Activated CD8-positive, alpha-beta memory T cell treated with anti-CD3 and anti-CD28 coated beads, Interleukin-2, amount 50 U/mL, for 48 hours (primary cell): ENCODE results near the gene CLCN7.

Source experiments
- DNase-seq: peaks from one replicate; pipeline ENCODE4 v3.0.0-alpha.2; 2020

Gene CLCN7, protein sequence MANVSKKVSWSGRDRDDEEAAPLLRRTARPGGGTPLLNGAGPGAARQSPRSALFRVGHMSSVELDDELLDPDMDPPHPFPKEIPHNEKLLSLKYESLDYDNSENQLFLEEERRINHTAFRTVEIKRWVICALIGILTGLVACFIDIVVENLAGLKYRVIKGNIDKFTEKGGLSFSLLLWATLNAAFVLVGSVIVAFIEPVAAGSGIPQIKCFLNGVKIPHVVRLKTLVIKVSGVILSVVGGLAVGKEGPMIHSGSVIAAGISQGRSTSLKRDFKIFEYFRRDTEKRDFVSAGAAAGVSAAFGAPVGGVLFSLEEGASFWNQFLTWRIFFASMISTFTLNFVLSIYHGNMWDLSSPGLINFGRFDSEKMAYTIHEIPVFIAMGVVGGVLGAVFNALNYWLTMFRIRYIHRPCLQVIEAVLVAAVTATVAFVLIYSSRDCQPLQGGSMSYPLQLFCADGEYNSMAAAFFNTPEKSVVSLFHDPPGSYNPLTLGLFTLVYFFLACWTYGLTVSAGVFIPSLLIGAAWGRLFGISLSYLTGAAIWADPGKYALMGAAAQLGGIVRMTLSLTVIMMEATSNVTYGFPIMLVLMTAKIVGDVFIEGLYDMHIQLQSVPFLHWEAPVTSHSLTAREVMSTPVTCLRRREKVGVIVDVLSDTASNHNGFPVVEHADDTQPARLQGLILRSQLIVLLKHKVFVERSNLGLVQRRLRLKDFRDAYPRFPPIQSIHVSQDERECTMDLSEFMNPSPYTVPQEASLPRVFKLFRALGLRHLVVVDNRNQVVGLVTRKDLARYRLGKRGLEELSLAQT

DNA sequence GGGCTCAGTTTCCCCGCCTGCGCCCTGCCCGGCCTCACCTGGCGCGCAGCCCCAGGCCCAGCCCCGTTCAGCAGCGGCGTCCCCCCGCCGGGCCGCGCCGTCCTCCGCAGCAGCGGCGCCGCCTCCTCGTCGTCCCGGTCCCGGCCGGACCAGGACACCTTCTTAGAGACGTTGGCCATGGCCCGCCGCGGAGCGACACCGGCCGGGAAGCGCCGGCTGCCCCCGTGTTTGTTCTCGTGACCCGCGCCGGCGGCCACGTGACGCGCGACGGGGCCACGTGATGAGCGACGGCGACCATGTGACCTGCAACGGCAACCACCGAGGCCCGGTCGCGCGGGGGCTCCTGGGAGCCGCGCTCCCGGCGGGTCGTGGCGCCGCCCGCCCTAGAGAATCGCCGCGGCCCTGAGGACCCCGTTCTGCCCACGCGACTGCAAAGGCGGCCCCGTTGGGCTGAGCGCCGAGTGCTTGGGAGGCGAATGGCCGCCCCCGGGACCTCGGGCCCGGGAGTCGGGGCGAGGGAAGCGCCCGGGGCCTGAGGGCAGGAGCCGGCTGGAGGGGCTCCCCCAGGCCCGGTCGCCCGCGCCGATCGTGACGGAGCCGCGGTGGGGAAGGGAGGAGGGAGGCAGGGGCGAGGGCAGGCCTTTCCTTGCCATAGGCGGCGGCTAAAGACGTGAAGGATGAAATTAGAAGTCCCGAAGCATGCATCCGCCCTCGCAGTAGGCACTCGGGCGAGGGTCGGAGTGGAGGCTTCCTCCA lies at the start of gene CLCN7:
TSS of gene CLCN7 (minus strand) at position 233 of the 756 bp plus-strand sequence. CDS start at position 179, 54 bp downstream.
- DNase-seq: peak; percentile 95

DNA sequence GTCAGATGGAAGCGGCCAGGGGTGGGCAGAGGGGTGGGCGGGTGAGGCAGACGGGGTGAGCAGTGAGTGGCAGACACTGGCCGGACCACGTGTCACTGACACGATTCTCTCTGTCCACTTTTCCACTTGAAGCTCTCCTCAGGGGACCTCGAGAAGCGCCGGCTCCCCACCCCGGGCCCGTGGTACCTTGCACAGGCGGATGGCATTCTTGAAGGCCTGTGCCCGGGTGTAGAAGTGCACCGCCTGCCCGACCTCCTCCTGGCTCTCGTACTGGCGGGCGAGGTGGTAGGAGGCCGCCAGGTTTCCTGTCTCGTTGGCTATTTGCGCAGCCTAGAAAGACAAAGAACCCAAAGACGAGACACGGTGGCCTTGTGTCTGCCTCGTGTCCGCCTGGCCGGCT lies 49.5 kb upstream of the CLCN7 start:
- DNase-seq: no peak

DNA sequence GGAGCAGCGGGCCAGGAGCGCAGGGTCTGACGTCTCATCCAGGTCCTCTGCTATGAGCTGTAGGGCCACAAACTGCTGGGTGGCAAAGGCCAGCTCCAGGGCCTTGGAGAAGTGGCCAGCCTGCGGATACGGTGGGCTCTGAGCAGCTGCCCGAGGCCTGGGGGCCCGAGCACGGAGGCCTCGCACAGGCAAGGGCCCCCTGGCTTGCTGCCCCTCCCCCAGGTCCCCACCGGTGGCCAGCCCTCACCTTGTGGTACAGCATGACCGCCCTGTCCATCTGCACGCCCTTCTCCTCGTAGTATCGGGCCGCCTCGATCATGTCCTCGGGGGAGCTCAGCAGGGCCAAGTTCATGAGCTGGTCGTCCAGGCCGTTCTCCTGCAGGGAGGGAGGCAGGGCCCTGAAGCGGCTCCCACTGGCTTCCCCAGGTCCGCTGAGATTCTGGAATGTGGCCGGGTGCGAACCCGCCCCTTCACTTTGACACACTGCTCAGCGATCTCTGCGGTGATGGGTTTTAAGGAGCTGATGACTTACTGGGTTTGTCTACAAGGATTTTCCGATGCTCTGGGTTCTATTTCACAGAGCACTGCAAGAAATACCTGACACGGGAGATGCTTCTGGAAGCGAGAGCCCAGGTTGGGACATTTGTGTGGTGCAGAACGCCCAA lies 48.9 kb upstream of the CLCN7 start:
- no peak for DNase-seq

DNA sequence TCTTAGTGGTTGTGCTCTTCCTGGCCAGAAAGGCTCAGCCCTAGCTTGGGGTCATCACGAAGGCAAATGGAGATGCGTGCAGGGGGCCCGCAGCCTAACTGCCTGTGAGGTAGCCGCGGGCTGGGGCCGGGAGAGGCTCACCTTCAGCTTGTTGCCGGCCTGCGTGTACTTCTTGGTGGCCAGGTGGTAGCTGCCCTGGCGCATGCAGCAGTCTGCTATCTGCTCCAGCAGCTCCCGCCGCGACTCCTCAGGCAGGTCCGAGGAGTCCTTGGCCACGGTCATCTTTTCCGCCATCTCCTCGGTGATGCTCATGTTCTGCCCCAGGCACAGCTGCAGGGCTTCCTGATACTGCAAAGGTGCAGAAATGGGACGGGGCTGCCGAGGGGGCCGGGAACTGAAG lies 45.6 kb upstream of the CLCN7 start:
- DNase-seq: no peak

DNA sequence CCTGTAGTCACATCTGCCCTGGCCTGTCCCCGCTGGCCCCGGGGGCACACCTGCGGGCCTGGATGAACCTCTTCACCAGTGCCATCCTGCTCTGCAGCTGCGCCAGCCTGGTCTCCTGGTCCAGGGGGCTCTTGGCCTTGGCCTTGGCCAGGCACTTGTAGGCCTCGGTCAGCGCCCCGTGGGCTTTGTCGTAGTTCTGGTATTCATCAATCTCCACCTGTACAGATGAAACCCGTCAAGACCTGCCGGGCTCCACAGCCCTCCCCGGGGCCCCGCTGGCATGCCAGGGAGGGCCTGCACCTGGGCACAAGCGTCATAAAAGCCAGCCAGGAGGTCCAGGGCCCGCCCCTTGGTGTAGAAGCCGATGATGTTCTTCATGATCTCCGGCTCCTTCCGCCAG lies 45.0 kb upstream of the CLCN7 start:
- DNase-seq: no peak

DNA sequence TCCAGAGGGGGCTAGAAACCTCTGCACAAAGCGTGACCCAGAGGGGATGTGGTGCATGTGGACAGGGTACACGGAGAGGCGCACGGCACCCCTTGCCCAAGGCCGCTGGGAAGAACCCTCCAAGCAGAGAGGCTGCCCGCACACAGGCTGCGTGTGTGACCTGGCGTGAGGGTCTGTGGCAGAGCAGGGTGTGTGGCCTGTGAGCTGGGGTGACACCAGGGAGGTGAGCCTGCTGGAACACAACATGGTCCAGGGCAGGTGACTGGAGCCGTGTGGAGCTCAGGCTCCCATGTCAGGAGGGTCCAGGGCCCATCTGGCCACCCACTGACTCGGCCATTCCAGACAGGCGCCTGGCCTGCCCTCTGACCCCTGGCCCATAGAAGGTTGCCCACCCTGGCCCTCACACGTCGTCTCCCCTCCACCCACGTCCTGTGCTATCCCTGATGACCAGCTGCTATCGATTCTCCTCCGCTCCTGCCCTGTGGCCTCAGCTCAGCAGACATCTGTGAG lies 43.9 kb upstream of the CLCN7 start:
- no peak for DNase-seq

DNA sequence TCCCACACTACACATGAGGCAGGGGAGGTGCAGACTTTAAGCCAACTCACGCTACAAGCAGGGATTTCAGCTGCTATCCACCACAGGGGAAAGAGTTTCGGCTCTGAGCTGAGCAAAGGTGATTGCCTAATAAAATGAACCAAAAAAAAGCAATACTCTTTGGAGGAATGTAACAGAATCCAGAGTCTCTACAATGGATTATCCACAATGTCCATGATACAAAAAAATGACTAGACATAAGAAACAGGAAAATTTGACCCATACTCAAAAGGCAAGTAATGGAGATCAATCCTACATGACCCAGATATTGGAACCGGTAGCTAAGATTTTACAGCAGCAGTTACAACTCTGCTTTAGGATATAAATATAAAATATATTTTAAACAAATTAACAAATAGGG lies 39.7 kb upstream of the CLCN7 start:
- no peak for DNase-seq

DNA sequence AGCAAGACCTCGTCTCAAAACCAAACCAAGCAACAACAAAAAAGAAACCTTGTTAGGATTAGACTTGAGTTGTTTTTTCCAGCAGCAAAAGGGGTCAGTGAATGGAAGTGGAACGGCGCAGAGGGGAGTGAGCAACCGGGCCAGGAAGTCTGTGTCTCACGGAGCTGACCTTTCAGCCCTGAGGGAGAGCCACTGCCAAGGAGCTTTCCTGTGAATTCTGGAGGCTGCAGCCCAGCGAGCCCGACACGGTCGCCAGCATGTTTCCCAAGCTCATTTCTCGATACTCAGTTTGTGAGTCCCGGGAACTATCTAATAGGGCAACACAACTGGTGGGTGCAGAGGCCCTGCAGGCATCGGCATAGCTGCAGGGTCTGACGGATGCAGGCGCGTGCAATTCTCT lies 37.9 kb upstream of the CLCN7 start:
- DNase-seq: no peak

DNA sequence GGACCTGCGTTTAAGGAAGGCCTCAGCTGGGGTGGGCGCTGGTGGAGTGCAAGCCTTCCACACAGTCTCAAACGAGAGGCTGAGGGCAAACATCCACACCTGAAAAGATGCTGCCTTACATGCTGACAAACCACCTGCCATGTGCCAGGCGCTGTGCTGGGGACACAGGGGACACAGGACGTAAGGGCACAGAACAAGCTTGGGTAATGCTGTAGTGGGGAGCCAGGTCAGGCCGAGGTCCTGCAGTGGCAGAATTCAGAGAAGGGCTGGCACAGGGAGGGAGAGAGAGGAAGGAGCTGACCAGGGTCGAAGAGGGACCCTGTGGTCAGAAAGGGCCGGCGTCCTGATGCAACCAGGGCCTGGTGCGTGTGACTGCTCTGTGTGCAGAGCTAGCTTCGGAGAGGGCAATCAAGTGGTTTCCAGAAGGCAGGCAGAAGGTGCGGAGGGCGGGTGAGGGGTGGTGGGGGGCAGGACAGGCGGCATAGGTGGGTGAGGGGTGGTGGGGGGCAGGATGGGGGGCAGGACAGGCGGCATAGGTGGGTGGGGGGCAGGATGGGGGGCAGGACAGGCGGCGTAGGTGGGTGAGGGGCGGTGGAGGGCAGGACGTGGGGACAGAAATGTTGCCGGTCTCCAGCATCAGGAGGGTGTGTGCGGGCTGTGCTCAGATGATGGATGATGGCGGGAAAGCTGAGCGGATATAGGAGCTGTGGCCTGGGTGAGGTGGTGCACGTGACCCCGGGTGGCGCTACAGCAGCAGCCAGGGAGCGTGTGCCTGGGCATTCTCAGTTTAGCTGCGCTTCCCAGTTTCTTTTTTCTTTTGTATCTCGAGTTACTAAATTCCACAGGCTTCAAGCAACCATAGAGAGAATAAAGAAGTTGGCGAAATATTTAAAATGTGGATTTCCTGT lies 37.1 kb upstream of the CLCN7 start:
- no peak for DNase-seq

DNA sequence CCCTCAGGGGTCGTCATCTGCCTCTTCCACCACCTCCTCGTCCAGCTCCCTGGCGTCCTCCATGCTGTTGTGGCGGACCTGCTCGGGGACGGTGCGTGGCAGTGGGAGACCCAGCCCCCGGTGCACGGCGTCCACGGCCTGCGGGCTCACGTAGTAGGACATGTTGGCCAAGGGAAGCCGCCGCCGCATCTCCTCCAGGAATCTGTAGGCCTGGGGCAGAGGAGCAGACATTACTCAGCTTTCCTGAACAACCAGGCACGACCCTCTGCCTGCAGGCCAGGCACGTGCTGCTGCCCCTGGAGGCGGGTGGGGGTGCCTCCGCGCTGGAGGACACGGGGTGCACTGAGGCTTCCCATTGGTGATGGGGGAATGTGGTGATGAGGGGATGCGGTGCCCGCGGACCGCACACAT lies 36.1 kb upstream of the CLCN7 start:
- no peak for DNase-seq

DNA sequence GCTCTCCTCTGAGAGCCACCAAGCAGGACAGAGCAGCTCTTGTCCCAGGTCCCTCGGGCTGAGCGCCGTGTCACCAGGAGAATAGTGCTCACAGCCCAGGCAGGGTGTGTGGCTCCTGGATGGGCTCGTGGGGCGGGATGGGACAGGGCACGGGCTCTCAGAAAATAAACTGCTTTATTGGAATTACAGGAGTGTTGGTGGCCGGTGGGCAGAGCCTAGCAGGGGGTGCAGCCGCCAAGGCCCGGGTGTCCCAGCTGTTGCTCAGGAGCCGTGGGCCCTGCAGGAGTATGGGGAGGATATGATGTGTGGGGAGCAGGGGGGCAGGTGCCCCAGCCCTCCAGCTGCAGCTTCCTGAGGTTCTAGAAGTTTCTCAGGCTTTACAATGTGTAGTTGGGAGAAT lies 35.4 kb upstream of the CLCN7 start:
- no peak for DNase-seq

DNA sequence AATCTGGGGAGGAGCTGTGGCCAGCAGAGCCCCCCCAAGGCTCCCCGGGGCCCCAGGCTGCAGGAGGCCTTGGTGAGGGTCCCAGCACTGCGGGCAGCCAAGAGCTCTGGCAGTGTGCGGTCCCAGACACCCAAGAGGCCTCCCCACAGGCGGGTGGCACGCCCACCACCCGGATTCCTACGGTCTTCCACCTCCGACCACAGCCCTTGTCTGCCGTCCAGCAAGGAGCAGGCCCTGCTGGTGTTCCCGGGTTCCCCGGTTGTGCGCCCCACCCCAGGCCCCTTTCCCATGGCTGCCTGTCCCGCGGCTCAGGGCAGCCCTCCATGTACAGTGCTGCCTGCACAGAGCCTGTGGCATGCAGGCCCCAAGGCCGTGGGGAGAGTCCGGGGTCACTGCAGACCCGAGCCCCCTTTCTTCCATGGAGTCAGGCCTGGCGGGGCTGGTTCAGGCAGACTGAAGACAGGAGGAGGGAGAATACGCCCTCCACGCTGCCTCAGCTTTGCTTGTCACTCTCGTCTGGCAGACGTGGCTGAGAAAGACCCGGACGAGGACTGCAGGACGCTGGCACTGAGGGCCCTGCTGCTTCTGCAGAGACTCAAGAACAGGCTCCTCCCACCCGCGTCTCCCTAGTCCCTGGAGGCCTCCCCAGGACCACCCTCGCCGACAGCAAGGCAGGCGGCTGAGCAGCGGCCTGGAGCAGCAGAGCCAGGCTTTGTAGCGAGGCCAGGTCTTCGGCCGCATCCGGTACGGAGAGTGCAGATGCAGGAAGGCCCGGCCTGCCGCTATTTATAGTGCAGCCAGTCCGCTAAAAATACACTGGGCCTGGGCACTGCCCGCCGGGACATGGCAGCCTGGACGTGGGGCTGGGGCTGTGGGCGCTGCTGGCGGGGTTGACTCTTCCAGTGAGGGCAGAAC lies 34.7 kb upstream of the CLCN7 start:
- no peak for DNase-seq

DNA sequence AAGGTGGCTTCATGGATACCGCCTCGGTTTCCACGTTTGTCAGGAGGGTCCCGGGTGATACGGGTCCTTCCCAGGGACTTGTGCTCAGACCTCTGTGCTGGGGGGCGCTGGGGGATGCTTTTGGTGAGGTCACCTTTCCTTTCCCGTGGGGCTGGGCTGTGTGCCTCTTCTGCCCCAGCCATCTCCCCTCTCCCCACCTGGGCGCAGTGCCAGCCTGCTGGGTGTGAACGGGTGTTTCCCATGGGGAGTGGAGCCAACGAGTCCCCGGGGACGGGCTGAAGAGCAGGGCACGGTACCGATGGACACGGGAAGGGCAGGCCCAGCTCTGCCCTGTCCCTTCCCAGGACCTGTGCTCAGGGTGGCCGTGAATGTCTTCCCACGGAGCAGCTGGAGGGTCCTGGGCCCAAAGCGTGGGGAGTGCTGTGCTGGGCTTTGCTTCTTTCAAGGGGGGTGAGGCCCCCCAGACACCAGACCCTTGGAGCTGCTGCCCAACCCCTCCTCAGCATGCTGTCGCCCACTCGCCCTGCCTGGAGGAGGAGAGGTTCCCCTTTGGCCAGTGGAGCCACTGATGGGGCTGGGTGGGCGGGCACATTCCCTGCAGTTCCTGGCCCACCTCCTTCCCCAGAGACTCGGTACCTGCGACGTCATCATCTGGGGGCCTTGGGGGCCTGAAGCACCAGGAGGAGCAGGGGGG lies 33.8 kb upstream of the CLCN7 start:
- DNase-seq: no peak

DNA sequence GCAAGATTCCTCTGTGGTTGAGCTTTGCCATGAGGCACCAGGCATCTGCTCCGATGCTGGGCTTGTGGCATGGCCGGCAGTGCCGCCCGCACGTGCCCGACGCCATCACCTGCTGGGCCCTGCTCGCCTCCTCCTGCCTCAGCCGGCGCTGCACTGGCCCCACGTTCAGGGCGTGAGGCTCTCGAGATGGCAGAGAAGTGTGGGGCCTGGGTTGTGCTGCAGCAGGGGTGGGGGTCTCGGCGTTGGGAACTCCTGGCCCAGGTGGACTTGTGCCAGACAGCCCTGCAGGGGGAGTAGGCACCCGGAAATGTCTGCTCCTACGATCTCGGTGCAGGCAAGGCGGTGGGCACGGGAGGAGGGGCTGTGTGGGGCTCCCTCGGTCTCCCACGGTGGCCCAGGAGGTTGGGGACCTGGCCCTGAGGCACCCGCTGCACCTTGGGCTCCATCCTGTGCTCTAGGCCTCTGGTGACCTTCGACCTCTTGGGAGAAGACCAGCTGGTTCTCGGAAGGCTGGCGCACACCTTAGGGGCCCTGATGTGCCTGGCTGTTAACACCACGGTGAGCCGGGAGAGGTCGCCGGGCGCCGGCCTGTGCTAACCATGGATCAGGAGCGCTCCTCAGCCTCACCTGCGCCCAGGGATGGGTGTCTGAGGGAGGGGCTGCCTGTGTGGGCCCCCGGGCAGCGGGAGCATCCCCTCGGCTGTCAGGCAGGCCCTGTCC lies 31.8 kb upstream of the CLCN7 start:
- no peak for DNase-seq

DNA sequence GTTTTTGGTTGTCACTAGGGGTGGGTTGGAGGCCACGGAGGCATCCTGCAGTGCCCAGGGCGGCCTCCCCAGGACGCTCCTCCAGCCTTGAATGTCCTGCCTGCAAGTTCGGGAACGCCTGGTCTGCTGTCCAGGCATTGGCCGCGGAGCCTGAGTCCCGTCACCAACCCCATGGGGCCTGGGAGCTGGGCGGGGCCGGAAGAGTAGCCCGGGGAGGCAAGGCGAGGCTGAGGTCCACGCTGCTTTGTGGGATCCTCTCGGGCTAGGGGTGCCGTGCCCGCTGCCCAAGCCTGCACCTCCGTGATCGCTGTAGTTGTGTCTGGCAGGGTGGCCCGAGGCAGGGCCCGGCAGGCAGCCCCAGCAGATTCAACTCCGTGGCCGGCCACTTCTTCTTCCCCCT lies 31.1 kb upstream of the CLCN7 start:
- no peak for DNase-seq

DNA sequence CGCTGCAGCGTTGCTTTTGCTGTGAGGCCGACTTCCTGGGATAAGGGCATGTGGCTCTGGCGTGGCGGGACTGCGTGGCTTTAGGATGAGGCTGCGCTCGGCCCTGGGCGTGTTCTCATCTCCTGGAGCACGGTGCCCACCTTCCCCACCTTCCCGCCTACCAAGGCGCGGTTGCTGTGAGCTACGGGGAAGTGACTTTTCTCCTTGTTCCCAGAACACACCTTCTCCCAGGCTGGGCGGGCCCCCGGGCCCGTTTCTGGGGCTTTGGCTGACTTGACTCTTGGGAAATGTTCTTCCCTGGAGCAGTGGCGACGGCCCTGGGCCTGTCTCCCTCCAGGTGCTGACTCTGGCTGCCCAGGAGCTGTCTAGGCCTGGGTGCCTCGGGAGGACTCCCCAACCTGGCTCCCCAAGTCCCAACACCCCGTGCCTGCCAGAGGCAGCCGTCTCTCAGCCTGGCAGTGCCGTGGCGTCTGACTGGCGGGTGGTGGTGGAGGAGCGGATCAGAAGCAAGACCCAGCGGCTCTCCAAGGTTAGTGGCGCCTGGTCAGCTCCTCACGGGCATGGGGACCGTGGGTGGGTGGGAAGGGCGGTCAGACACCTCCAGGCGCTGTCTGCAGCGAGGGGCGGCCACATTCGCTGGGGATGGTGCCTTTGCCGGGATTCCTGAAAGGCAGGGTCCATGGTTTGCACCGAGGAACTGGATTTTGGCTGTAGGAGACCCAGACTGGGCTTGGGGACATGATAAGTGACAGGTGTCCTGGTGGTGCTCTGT lies 30.4 kb upstream of the CLCN7 start:
- DNase-seq: no peak

DNA sequence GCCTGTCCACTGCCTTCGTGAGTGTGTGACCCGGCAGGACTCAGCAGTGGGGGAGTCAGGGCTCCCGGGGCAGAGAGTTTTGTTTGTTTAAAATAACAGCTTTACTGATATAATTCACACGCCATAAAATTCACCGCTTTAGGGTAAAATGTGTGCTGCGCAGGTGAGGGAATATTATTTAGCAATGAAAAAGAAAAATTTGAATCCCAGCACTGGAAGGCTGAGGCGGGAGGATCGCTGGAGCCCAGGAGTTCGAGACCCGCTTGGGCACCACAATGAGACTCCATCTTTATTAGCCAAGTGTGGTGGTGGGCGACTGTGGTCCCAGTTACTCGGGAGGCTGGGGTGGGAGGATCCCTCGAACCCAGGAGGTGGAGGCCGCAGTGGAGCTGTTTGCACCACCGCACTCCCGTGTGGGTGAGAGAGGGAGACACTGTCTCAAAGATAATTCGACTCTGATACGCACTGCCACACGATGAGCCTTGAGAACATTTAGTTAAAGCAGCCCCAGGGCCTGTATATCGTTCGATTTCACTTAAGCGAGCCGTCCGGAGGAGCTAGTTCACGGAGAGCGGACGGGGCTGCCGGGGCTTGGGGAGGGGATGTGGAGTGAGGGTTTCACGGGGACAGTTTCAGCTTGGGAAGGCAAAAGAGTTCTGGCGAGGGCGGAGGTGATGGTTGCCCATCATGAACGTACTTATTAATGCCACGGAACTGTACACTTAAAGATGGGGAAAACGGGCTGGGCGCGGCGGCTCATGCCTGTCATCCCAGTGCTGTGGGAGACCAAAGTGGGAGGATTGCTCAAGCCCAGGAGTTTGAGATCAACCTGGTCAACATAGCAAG lies 28.5 kb upstream of the CLCN7 start:
- no peak for DNase-seq
